Stimulated activated naive CD8-positive, alpha-beta T cell treated with anti-CD3 and anti-CD28 coated beads, Interleukin-15, Interleukin-2, amounts not matched to agents 100 ng/mL and 50 ng/mL, for 24 hours (primary cell): ENCODE data around the gene FAM8A1.

ENCODE experiments used
- H3K27ac Mint-ChIP-seq: one replicate; pipeline ENCODE4 v1.8.0; 2021; ENCODE audit warnings: mild to moderate bottlenecking, mixed read lengths
- H3K27me3 Mint-ChIP-seq: one replicate; pipeline ENCODE4 v1.8.0; 2021; ENCODE audit warnings: mixed read lengths
- H3K36me3 Mint-ChIP-seq: one replicate; pipeline ENCODE4 v1.8.0; 2021; ENCODE audit warnings: low read depth, mixed read lengths
- H3K4me1 Mint-ChIP-seq: one replicate; pipeline ENCODE4 v1.8.0; 2021; ENCODE audit warnings: low read depth, mixed read lengths
- H3K4me3 Mint-ChIP-seq: one replicate; pipeline ENCODE4 v1.8.0; 2021; ENCODE audit warnings: mild to moderate bottlenecking, mixed read lengths
- H3K9me3 Mint-ChIP-seq: one replicate; pipeline ENCODE4 v1.8.0; 2021; ENCODE audit warnings: mixed read lengths

Gene FAM8A1

GRCh38 chr6:17588011-17588410, 12.1 kb upstream of the FAM8A1 start:
- Mint-ChIP-seq H3K4me3 (no peak overlapping the region), H3K4me1 (peaks cover 14% of the 10 kb centered on the region), H3K27me3 (no peaks in the 10 kb centered on the region), H3K36me3 (no peaks in the 10 kb centered on the region), H3K9me3 (no peaks in the 10 kb centered on the region), H3K27ac (no peak overlapping the region)

GRCh38 chr6:17589406-17590096, 10.6 kb upstream of the FAM8A1 start:
- Mint-ChIP-seq H3K9me3 (no peaks in the 10 kb centered on the region), H3K27me3 (no peaks in the 10 kb centered on the region), H3K36me3 (no peaks in the 10 kb centered on the region), H3K4me3 (no peak overlapping the region), H3K4me1 (peaks cover 10% of the 10 kb centered on the region), H3K27ac (no peak overlapping the region)

- Mint-ChIP-seq H3K27ac (no peak overlapping the region), H3K4me1 (peaks cover 10% of the 10 kb centered on the region)
Measured at GRCh38 chr6:17591287-17591686, 8.8 kb upstream of the FAM8A1 start.

GRCh38 chr6:17593246-17593645, 6.9 kb upstream of the FAM8A1 start:
- no peaks in the 10 kb centered on the region for H3K27me3 Mint-ChIP-seq
- no peak overlapping the region for H3K27ac Mint-ChIP-seq
- H3K36me3 Mint-ChIP-seq, result no peaks in the 10 kb centered on the region
- peaks cover 10% of the 10 kb centered on the region for H3K4me1 Mint-ChIP-seq
- H3K9me3 Mint-ChIP-seq, result no peaks in the 10 kb centered on the region
- no peak overlapping the region for H3K4me3 Mint-ChIP-seq

More at GRCh38 chr6:17591287-17591686, 8.8 kb upstream of the FAM8A1 start:
- Mint-ChIP-seq H3K9me3 (no peaks in the 10 kb centered on the region), H3K27me3 (no peaks in the 10 kb centered on the region), H3K4me3 (no peak overlapping the region), H3K36me3 (no peaks in the 10 kb centered on the region)

- no peak overlapping the region for H3K27ac Mint-ChIP-seq
- H3K36me3 Mint-ChIP-seq, result no peaks in the 10 kb centered on the region
Measured at GRCh38 chr6:17596085-17596484, 4.0 kb upstream of the FAM8A1 start.

GRCh38 chr6:17600527-17601385, 654 bp downstream of the FAM8A1 start:
- peak overlapping the region; percentile 85 for H3K4me3 Mint-ChIP-seq
- no peaks in the 10 kb centered on the region for H3K27me3 Mint-ChIP-seq
- H3K4me1 Mint-ChIP-seq, result peaks cover 36% of the 10 kb centered on the region
- peak overlapping the region; percentile 79 for H3K27ac Mint-ChIP-seq
- no peaks in the 10 kb centered on the region for H3K9me3 Mint-ChIP-seq
- peaks cover 4% of the 10 kb centered on the region for H3K36me3 Mint-ChIP-seq

More at GRCh38 chr6:17596085-17596484, 4.0 kb upstream of the FAM8A1 start:
- peaks cover 4% of the 10 kb centered on the region for H3K4me1 Mint-ChIP-seq
- no peaks in the 10 kb centered on the region for H3K9me3 Mint-ChIP-seq
- no peak overlapping the region for H3K4me3 Mint-ChIP-seq
- no peaks in the 10 kb centered on the region for H3K27me3 Mint-ChIP-seq

- Mint-ChIP-seq H3K27me3 (no peaks in the 10 kb centered on the region), H3K27ac (peak overlapping the region; percentile 79), H3K4me1 (peaks cover 36% of the 10 kb centered on the region), H3K9me3 (no peaks in the 10 kb centered on the region), H3K4me3 (peak overlapping the region; percentile 85), H3K36me3 (peaks cover 6% of the 10 kb centered on the region)
Measured at GRCh38 chr6:17601386-17601703, 1.2 kb downstream of the FAM8A1 start.

- Mint-ChIP-seq H3K27ac (no peak overlapping the region), H3K4me3 (no peak overlapping the region), H3K36me3 (peaks cover 11% of the 10 kb centered on the region), H3K27me3 (no peaks in the 10 kb centered on the region), H3K9me3 (no peaks in the 10 kb centered on the region), H3K4me1 (peaks cover 36% of the 10 kb centered on the region)
Measured at GRCh38 chr6:17602888-17603287, 2.8 kb downstream of the FAM8A1 start.

- Mint-ChIP-seq H3K4me3 (no peak overlapping the region), H3K27ac (no peak overlapping the region), H3K27me3 (no peaks in the 10 kb centered on the region), H3K36me3 (peaks cover 11% of the 10 kb centered on the region), H3K9me3 (no peaks in the 10 kb centered on the region), H3K4me1 (peaks cover 27% of the 10 kb centered on the region)
Measured at GRCh38 chr6:17606606-17607005, 6.5 kb downstream of the FAM8A1 start.

- Mint-ChIP-seq H3K27me3 (no peaks in the 10 kb centered on the region), H3K36me3 (peaks cover 32% of the 10 kb centered on the region), H3K9me3 (no peaks in the 10 kb centered on the region), H3K27ac (no peak overlapping the region), H3K4me1 (no peaks in the 10 kb centered on the region), H3K4me3 (no peak overlapping the region)
Measured at GRCh38 chr6:17610835-17611234, 10.7 kb downstream of the FAM8A1 start.

- Mint-ChIP-seq H3K4me3 (no peak overlapping the region), H3K36me3 (peaks cover 35% of the 10 kb centered on the region), H3K9me3 (no peaks in the 10 kb centered on the region), H3K4me1 (no peaks in the 10 kb centered on the region), H3K27me3 (no peaks in the 10 kb centered on the region), H3K27ac (no peak overlapping the region)
Measured at GRCh38 chr6:17612048-17612447, 11.9 kb downstream of the FAM8A1 start.

- Mint-ChIP-seq H3K27ac (no peak overlapping the region), H3K9me3 (no peaks in the 10 kb centered on the region), H3K4me1 (peaks cover 1% of the 10 kb centered on the region), H3K4me3 (no peak overlapping the region), H3K36me3 (peaks cover 63% of the 10 kb centered on the region), H3K27me3 (no peaks in the 10 kb centered on the region)
Measured at GRCh38 chr6:17615794-17616193, 15.7 kb downstream of the FAM8A1 start.

- peak overlapping the region; percentile 39 for H3K27ac Mint-ChIP-seq
- peaks cover 81% of the 10 kb centered on the region for H3K36me3 Mint-ChIP-seq
- peaks cover 19% of the 10 kb centered on the region for H3K4me1 Mint-ChIP-seq
- no peaks in the 10 kb centered on the region for H3K9me3 Mint-ChIP-seq
- no peak overlapping the region for H3K4me3 Mint-ChIP-seq
- no peaks in the 10 kb centered on the region for H3K27me3 Mint-ChIP-seq
Measured at GRCh38 chr6:17621003-17621402, 20.9 kb downstream of the FAM8A1 start.

GRCh38 chr6:17622144-17622543, 22.0 kb downstream of the FAM8A1 start:
- peaks cover 81% of the 10 kb centered on the region for H3K36me3 Mint-ChIP-seq
- no peaks in the 10 kb centered on the region for H3K27me3 Mint-ChIP-seq
- H3K4me1 Mint-ChIP-seq, result peaks cover 19% of the 10 kb centered on the region
- H3K4me3 Mint-ChIP-seq, result no peak overlapping the region
- H3K9me3 Mint-ChIP-seq, result no peaks in the 10 kb centered on the region
- no peak overlapping the region for H3K27ac Mint-ChIP-seq

- H3K36me3 Mint-ChIP-seq, result peaks cover 85% of the 10 kb centered on the region
- H3K27ac Mint-ChIP-seq, result peak overlapping the region; percentile 36
- no peak overlapping the region for H3K4me3 Mint-ChIP-seq
Measured at GRCh38 chr6:17624396-17624795, 24.3 kb downstream of the FAM8A1 start.

More at GRCh38 chr6:17624396-17624795, 24.3 kb downstream of the FAM8A1 start:
- H3K9me3 Mint-ChIP-seq, result no peaks in the 10 kb centered on the region
- H3K27me3 Mint-ChIP-seq, result no peaks in the 10 kb centered on the region
- H3K4me1 Mint-ChIP-seq, result peaks cover 32% of the 10 kb centered on the region
